Heart right ventricle (tissue), 16 donors: ENCODE measurements around the gene UTP18. TPM values are rescaled to one million over a fixed set of nuclear protein-coding genes. Genes with fewer than 3 reads are reported as not detected.

Experiments
- ATAC-seq, 8 donors: fragments of 200-7000 bp; cut with Tn5 transposase; one replicate each; pipeline ENCODE4 v1.9.1; 2020; ENCODE audit warnings: mild to moderate bottlenecking in 8 of 8, moderate library complexity in 8 of 8, moderate number of reproducible peaks in 1 of 8
- DNase-seq, 2 donors: peaks; one replicate each; pipeline ENCODE4 v3.0.0-alpha.2; 2020
- H3K27ac ChIP-seq, 10 donors: fragments of 200-600 bp; sonication (generic) in 2 of 10; one replicate each; pipeline versions ENCODE4 v1.5.0 to v1.8.0; 2020 to 2022; ENCODE audit warnings: mild to moderate bottlenecking in 3 of 10
- H3K27me3 ChIP-seq, 7 donors: fragments of 200-600 bp; one replicate each; pipeline ENCODE4 v1.8.0; 2021 to 2022; ENCODE audit warnings: mild to moderate bottlenecking in 2 of 7
- H3K36me3 ChIP-seq, 9 donors: fragments of 200-600 bp; sonication (generic) in 1 of 9; one replicate each; pipeline versions ENCODE4 v1.5.0 to v1.8.0; 2020 to 2022; ENCODE audit warnings: mild to moderate bottlenecking in 2 of 9
- H3K4me1 ChIP-seq, 9 donors: fragments of 200-600 bp; sonication (generic) in 1 of 9; one replicate each; pipeline versions ENCODE4 v1.5.0 to v1.8.0; 2020 to 2022; ENCODE audit warnings: mild to moderate bottlenecking in 4 of 9
- H3K4me3 ChIP-seq, 10 donors: fragments of 200-600 bp; sonication (generic) in 2 of 10; one replicate each; pipeline versions ENCODE4 v1.5.0 to v1.8.0; 2020 to 2022; ENCODE audit warnings: mild to moderate bottlenecking in 7 of 10, moderate library complexity in 2 of 10
- H3K9me3 ChIP-seq, 11 donors: fragments of 200-600 bp in 10 of 11; sonication (generic) in 2 of 11; one replicate each; pipeline versions ENCODE4 v1.5.0 to v1.8.0; 2013 to 2022; ENCODE audit warnings: mild to moderate bottlenecking in 2 of 11, control low read depth in 1 of 11, moderate library complexity in 1 of 11
- WGBS, 2 donors: extraction: QIAGEN DNeasy Blood & Tissue Kit; methylation state at CpG; one replicate each; pipeline ENCODE4 v1.1.7; 2013; ENCODE audit warnings: inconsistent platforms in 1 of 2; 5-methylcytosine and 5-hydroxymethylcytosine counted together
- intact Hi-C, 10 donors: fragments of 100-400 bp; cut with DNase I; formaldehyde crosslinking; loops; one replicate each; pipeline versions ENCODE4 v1.11.1 to v1.14.2; 2022
- polyA plus RNA-seq, 2 donors: library from polyadenylated mRNA; stranded (reverse); fragments of 200-250 nt; gene quantifications; one replicate each; pipeline ENCODE4 v1.2.3, GENCODE V29; 2013
- total RNA-seq, 10 donors: library from RNA; stranded (reverse); fragmentation: NEBNext Ultra II Directional in 3 of 10; extraction: Animal tissue kit (Norgen Biotek cat#: 25700) in 3 of 10; gene quantifications; one replicate each; pipeline versions ENCODE4 v1.2.1 to v1.2.4, GENCODE V29; 2021 to 2023
- TF ChIP-seq, protein P1 (sequence below), 9 donors: fragments of 200-600 bp; sonication (generic) in 2 of 9; IDR thresholded peaks; one replicate each; pipeline versions ENCODE4 v1.5.0 to v1.8.0; 2021 to 2022; ENCODE audit warnings: antibody characterized with exemption in 9 of 9, mild to moderate bottlenecking in 5 of 9, moderate library complexity in 1 of 9
- donor health status: Arrhythmogenic right ventricular cardiomyopathy.
- donor health status: ischemic (EF 13 %, LVEDD 7.1; RV severe dilation, severe dysfunction).
- donor health status: healthy with polysubstance abuse.
- donor health status: DM: no; HTN: yes; CAD: no.
- donor health status: DM: no; HTN: no; CAD: no.
- donor health status: ischemic (EF 25% LVEDD 6.9; RV normal size, moderate dysfunction).
- donor health status: ischemic (EF 25% LVEDD 5.7; RV mildly dilated, moderate dysfunction).
- donor health status: healthy.
- donor health status: DM: yes; HTN: yes; CAD: no.
- donor health status: Ischemic cardiomyopathy.
- donor health status: ischemic (EF 35%, LVEDD 5.7; RV mildly dilated, moderate dysfunction).
- donor health status: nonischemic (EF 11% LVEDD 7.7; RV severe dilation, severe dysfunction).
- donor health status: DM: yes; HTN: yes; CAD: no.
- donor health status: PGD.
- donor health status: ischemic (EF 29% LVEDD 5.4; RV normal size, mild dysfunction).
- donor health status: nonischemic (EF 23%, LVEDD 6.1; RV moderate dilation, normal function).

UTP18 gene
- total and polyA plus RNA-seq, 12 donors, result 4.8 to 13.4 (median 8.1) TPM

DNA sequence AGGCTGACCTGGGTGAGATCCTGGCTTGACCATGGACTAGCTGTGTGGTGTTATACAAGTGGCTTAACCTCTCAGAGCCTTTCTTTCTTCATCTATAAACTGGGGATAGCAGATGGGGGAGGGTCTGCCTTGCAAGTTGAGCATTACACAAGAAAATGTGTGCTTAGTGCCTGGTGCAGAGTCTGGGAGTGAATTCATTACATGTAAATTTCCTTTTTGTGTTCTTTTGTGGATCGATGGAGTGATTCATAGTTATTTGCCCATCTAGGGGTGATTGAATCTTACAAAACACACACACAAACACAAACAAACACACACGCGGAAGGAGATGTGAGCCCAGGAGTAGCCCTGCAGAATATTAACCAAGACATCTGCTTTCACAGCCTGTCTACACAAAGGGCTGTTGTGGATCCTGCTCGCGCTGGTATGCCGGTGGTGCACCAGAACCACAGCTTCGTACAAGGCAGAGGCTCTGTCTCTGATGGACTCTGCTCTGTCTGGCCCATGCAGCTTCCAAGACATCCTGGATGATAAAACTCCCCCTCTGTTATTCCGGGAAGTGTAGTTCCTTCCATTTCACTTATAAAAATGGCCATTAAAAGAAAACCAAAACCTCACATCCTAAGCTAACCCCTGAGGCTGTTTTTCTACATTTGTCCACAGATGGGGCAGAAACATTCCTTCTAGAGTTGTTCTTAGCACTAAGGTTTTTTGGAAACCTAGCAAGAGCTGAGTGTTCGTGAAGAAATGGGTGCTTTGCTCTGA lies 86.1 kb downstream of the UTP18 start:
- Histone ChIP-seq H3K27ac (no peak overlapping the region), H3K9me3 (no peaks in the 10 kb centered on the region), H3K27me3 (peaks cover 0 to 28% (median 9%) of the 10 kb centered on the region in 7 donors), H3K36me3 (no peaks in the 10 kb centered on the region), H3K4me3 (no peak overlapping the region), H3K4me1 (no peaks in the 10 kb centered on the region)
- no peak for ATAC-seq
- DNase-seq, result no peak
- intact Hi-C loops, result no loop called here
- 69 to 70% methylated on average over 9 of the region's 9 CpGs for WGBS, 2 donors
- TF ChIP-seq, protein P1, sequence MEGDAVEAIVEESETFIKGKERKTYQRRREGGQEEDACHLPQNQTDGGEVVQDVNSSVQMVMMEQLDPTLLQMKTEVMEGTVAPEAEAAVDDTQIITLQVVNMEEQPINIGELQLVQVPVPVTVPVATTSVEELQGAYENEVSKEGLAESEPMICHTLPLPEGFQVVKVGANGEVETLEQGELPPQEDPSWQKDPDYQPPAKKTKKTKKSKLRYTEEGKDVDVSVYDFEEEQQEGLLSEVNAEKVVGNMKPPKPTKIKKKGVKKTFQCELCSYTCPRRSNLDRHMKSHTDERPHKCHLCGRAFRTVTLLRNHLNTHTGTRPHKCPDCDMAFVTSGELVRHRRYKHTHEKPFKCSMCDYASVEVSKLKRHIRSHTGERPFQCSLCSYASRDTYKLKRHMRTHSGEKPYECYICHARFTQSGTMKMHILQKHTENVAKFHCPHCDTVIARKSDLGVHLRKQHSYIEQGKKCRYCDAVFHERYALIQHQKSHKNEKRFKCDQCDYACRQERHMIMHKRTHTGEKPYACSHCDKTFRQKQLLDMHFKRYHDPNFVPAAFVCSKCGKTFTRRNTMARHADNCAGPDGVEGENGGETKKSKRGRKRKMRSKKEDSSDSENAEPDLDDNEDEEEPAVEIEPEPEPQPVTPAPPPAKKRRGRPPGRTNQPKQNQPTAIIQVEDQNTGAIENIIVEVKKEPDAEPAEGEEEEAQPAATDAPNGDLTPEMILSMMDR (IDR thresholded peaks at IDR 0.05), result no peak

Other genes with a start within 250 kb of the UTP18 start
- 10 to 100 TPM; 43.3 to 65.8 (median 52.8) TPM for gene SPAG9, start 139.7 kb upstream of the UTP18 start, total RNA-seq
- 10 to 100 TPM; 20.7 to 24.0 TPM for gene SPAG9, start 139.7 kb upstream of the UTP18 start, polyA plus RNA-seq
- gene NME1, start 107.0 kb upstream of the UTP18 start, total RNA-seq, result 10 to 100 TPM; 12.9 to 52.0 (median 21.8) TPM
- 100 to 1,000 TPM in 1 of 2 donors, 10 to 100 TPM in 1; 31.8 to 169 TPM for gene NME1, start 107.0 kb upstream of the UTP18 start, polyA plus RNA-seq
- gene NME2, start 94.1 kb upstream of the UTP18 start, total RNA-seq, result 100 to 1,000 TPM; 117 to 302 (median 208) TPM
- gene NME2, start 94.1 kb upstream of the UTP18 start, polyA plus RNA-seq, result 100 to 1,000 TPM; 351 to 965 TPM
- gene MBTD1, start 497 bp upstream of the UTP18 start, total RNA-seq, result 1 to 10 TPM; 4.7 to 8.4 (median 6.9) TPM
- gene MBTD1, start 497 bp upstream of the UTP18 start, polyA plus RNA-seq, result 10 to 100 TPM in 1 of 2 donors, 1 to 10 TPM in 1; 1.8 to 11.4 TPM